HEK293 (cell line): Measurements from ENCODE around the gene ERBB4.

ENCODE experiments used
- CTCF ChIA-PET: fragments of 350-600 bp; formaldehyde crosslinking; extraction: SDS; loops from one replicate; lab custom pipeline; 2021; ENCODE audit warnings: antibody characterized with exemption; lab: Yijun Ruan, JAX
- POLR2A ChIA-PET: fragments of 300-600 bp; formaldehyde crosslinking; extraction: SDS; loops from one replicate; lab custom pipeline; 2020; ENCODE audit warnings: antibody characterized with exemption, inconsistent platforms; lab: Yijun Ruan, JAX
- H3K27ac ChIP-seq: fragments of 200-500 bp; sonication (Bioruptor generic); 2 replicates; pipeline ENCODE4 v1.5.1; 2014; ENCODE audit warnings: low read depth, low read length, control low read depth, inconsistent platforms; ENCODE audit errors: extremely low read depth
- H3K36me3 ChIP-seq, 2 experiments: fragments of 200-500 bp in 1 of 2; sonication (Bioruptor generic) in 1 of 2; 1 replicate in 1 of 2; 2 replicates in 1 of 2; pipeline ENCODE4 v1.5.1; 2014 to 2017; ENCODE audit warnings: inconsistent platforms in 2 of 2, low read length in 2 of 2; ENCODE audit not compliant: control insufficient read depth in 2 of 2, insufficient read depth in 1 of 2
- H3K4me1 ChIP-seq: fragments of 200-500 bp; sonication (Bioruptor generic); 2 replicates; pipeline ENCODE4 v1.5.1; 2014; ENCODE audit warnings: mild to moderate bottlenecking, low read length, inconsistent platforms; ENCODE audit not compliant: control insufficient read depth, insufficient read depth
- H3K4me3 ChIP-seq: 2 replicates; pipeline ENCODE4 v1.5.1; 2011; ENCODE audit warnings: low read depth, mild to moderate bottlenecking, control low read depth, low read length, moderate library complexity
- H3K9me3 ChIP-seq: fragments of 200-500 bp; sonication (Bioruptor generic); 2 replicates; pipeline ENCODE4 v1.5.1; 2014; ENCODE audit warnings: low read depth, low read length, inconsistent platforms; ENCODE audit not compliant: control insufficient read depth, insufficient read depth
- BCL11B ChIP-seq: fragments of 450-650 bp; formaldehyde crosslinking; IDR thresholded peaks from 2 replicates; pipeline ENCODE4 v1.5.1; 2016; ENCODE audit warnings: low read depth, missing biosample characterization, missing genetic modification characterization
- GLIS2 ChIP-seq: fragments of 450-650 bp; formaldehyde crosslinking; IDR thresholded peaks from 2 replicates; pipeline ENCODE4 v1.5.1; 2016; ENCODE audit warnings: missing biosample characterization, missing genetic modification characterization
- IKZF3 ChIP-seq: fragments of 450-650 bp; IDR thresholded peaks from 2 replicates; pipeline ENCODE4 v1.5.0; 2018; ENCODE audit warnings: missing biosample characterization, mild to moderate bottlenecking, missing genetic modification characterization, moderate library complexity
- TRIM28 ChIP-seq: IDR thresholded peaks from 2 replicates; pipeline ENCODE4 v1.6.1; 2011; ENCODE audit warnings: low read length, control low read depth, borderline replicate concordance
- ZBTB7A ChIP-seq: fragments of 450-650 bp; formaldehyde crosslinking; IDR thresholded peaks from 2 replicates; pipeline ENCODE4 v1.5.1; 2016; ENCODE audit warnings: low read depth, missing biosample characterization, missing genetic modification characterization
- ZFHX2 ChIP-seq: fragments of 450-650 bp; formaldehyde crosslinking; conservative IDR thresholded peaks from 2 replicates; pipeline ENCODE4 v1.5.1; 2016; ENCODE audit warnings: missing biosample characterization, missing genetic modification characterization
- ZFP3 ChIP-seq: fragments of 450-650 bp; formaldehyde crosslinking; IDR thresholded peaks from 2 replicates; pipeline ENCODE4 v1.5.1; 2016; ENCODE audit warnings: low read depth, missing biosample characterization, missing genetic modification characterization
- ZNF10 ChIP-seq: fragments of 450-650 bp; formaldehyde crosslinking; IDR thresholded peaks from 2 replicates; pipeline ENCODE4 v1.5.1; 2017; ENCODE audit warnings: missing biosample characterization, missing genetic modification characterization
- ZNF114 ChIP-seq: fragments of 450-650 bp; formaldehyde crosslinking; IDR thresholded peaks from 2 replicates; pipeline ENCODE4 v1.5.0; 2017; ENCODE audit warnings: missing biosample characterization, missing genetic modification characterization
- ZNF138 ChIP-seq: fragments of 450-650 bp; formaldehyde crosslinking; IDR thresholded peaks from 2 replicates; pipeline ENCODE4 v1.5.1; 2016; ENCODE audit warnings: missing biosample characterization, missing genetic modification characterization, borderline replicate concordance
- ZNF157 ChIP-seq: fragments of 450-650 bp; formaldehyde crosslinking; IDR thresholded peaks from 2 replicates; pipeline ENCODE4 v1.5.1; 2016; ENCODE audit warnings: missing biosample characterization, missing genetic modification characterization
- ZNF16 ChIP-seq: fragments of 450-650 bp; formaldehyde crosslinking; IDR thresholded peaks from 2 replicates; pipeline ENCODE4 v1.5.1; 2016; ENCODE audit warnings: low read depth, missing biosample characterization, missing genetic modification characterization
- ZNF23 ChIP-seq: fragments of 450-650 bp; formaldehyde crosslinking; IDR thresholded peaks from 2 replicates; pipeline ENCODE4 v1.5.1; 2016; ENCODE audit warnings: missing biosample characterization, missing genetic modification characterization, borderline replicate concordance
- ZNF341 ChIP-seq: fragments of 450-650 bp; formaldehyde crosslinking; IDR thresholded peaks from 2 replicates; pipeline ENCODE4; 2016; ENCODE audit warnings: low read depth, missing biosample characterization, missing genetic modification characterization
- ZNF510 ChIP-seq: fragments of 450-650 bp; formaldehyde crosslinking; IDR thresholded peaks from 2 replicates; pipeline ENCODE4 v1.5.1; 2018; ENCODE audit warnings: mild to moderate bottlenecking, missing genetic modification characterization, missing biosample characterization; ENCODE audit not compliant: insufficient replicate concordance
- ZNF514 ChIP-seq: fragments of 450-650 bp; formaldehyde crosslinking; IDR thresholded peaks from 2 replicates; pipeline ENCODE4 v1.5.1; 2016; ENCODE audit warnings: missing biosample characterization, missing genetic modification characterization
- ZNF629 ChIP-seq: fragments of 450-650 bp; formaldehyde crosslinking; IDR thresholded peaks from 2 replicates; pipeline ENCODE4 v1.5.1; 2017; ENCODE audit warnings: missing biosample characterization, missing genetic modification characterization
- ZSCAN16 ChIP-seq: fragments of 450-650 bp; formaldehyde crosslinking; IDR thresholded peaks from 2 replicates; pipeline ENCODE4 v1.5.1; 2016; ENCODE audit warnings: missing biosample characterization, missing genetic modification characterization
- ZSCAN5A ChIP-seq: fragments of 450-650 bp; formaldehyde crosslinking; IDR thresholded peaks from 2 replicates; pipeline ENCODE4 v1.5.1; 2016; ENCODE audit warnings: missing biosample characterization, missing genetic modification characterization
- TF ChIP-seq, protein P1 (sequence below): fragments of 450-650 bp; formaldehyde crosslinking; IDR thresholded peaks from 2 replicates; pipeline ENCODE4 v1.5.1; 2016; ENCODE audit warnings: missing biosample characterization, missing genetic modification characterization
- TF ChIP-seq, protein P2 (sequence below): fragments of 450-650 bp; formaldehyde crosslinking; IDR thresholded peaks from 2 replicates; pipeline ENCODE4 v1.5.1; 2017; ENCODE audit warnings: missing biosample characterization, missing genetic modification characterization
- TF ChIP-seq, protein P3 (sequence below): fragments of 450-650 bp; formaldehyde crosslinking; IDR thresholded peaks from 2 replicates; pipeline ENCODE4 v1.5.1; 2016; ENCODE audit warnings: missing biosample characterization, missing genetic modification characterization

The ERBB4 gene

GRCh38 chr2:211875488-211875887 lies 663.1 kb downstream of the ERBB4 start:
- no peaks in the 10 kb centered on the region for H3K4me1 ChIP-seq
- TF ChIP-seq, protein P1, sequence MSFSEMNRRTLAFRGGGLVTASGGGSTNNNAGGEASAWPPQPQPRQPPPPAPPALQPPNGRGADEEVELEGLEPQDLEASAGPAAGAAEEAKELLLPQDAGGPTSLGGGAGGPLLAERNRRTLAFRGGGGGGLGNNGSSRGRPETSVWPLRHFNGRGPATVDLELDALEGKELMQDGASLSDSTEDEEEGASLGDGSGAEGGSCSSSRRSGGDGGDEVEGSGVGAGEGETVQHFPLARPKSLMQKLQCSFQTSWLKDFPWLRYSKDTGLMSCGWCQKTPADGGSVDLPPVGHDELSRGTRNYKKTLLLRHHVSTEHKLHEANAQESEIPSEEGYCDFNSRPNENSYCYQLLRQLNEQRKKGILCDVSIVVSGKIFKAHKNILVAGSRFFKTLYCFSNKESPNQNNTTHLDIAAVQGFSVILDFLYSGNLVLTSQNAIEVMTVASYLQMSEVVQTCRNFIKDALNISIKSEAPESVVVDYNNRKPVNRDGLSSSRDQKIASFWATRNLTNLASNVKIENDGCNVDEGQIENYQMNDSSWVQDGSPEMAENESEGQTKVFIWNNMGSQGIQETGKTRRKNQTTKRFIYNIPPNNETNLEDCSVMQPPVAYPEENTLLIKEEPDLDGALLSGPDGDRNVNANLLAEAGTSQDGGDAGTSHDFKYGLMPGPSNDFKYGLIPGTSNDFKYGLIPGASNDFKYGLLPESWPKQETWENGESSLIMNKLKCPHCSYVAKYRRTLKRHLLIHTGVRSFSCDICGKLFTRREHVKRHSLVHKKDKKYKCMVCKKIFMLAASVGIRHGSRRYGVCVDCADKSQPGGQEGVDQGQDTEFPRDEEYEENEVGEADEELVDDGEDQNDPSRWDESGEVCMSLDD = no peak
- TF ChIP-seq, protein P2, sequence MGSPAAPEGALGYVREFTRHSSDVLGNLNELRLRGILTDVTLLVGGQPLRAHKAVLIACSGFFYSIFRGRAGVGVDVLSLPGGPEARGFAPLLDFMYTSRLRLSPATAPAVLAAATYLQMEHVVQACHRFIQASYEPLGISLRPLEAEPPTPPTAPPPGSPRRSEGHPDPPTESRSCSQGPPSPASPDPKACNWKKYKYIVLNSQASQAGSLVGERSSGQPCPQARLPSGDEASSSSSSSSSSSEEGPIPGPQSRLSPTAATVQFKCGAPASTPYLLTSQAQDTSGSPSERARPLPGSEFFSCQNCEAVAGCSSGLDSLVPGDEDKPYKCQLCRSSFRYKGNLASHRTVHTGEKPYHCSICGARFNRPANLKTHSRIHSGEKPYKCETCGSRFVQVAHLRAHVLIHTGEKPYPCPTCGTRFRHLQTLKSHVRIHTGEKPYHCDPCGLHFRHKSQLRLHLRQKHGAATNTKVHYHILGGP (tag by site-specific recombination) = no peak
- TF ChIP-seq ZNF16 (tag by site-specific recombination) (no peak), ZNF341 (tag by site-specific recombination) (no peak), ZBTB7A (no peak), GLIS2 (tag by site-specific recombination) (no peak), ZNF10 (tag by site-specific recombination) (no peak), ZNF138 (tag by site-specific recombination) (no peak), ZSCAN16 (no peak), ZNF23 (no peak), IKZF3 (tag by site-specific recombination) (no peak), TRIM28 (no peak), ZNF157 (tag by site-specific recombination) (no peak), ZFHX2 (tag by site-specific recombination) (no peak), ZFP3 (tag by site-specific recombination) (no peak), ZNF114 (tag by site-specific recombination) (no peak)
- TF ChIP-seq, protein P3, sequence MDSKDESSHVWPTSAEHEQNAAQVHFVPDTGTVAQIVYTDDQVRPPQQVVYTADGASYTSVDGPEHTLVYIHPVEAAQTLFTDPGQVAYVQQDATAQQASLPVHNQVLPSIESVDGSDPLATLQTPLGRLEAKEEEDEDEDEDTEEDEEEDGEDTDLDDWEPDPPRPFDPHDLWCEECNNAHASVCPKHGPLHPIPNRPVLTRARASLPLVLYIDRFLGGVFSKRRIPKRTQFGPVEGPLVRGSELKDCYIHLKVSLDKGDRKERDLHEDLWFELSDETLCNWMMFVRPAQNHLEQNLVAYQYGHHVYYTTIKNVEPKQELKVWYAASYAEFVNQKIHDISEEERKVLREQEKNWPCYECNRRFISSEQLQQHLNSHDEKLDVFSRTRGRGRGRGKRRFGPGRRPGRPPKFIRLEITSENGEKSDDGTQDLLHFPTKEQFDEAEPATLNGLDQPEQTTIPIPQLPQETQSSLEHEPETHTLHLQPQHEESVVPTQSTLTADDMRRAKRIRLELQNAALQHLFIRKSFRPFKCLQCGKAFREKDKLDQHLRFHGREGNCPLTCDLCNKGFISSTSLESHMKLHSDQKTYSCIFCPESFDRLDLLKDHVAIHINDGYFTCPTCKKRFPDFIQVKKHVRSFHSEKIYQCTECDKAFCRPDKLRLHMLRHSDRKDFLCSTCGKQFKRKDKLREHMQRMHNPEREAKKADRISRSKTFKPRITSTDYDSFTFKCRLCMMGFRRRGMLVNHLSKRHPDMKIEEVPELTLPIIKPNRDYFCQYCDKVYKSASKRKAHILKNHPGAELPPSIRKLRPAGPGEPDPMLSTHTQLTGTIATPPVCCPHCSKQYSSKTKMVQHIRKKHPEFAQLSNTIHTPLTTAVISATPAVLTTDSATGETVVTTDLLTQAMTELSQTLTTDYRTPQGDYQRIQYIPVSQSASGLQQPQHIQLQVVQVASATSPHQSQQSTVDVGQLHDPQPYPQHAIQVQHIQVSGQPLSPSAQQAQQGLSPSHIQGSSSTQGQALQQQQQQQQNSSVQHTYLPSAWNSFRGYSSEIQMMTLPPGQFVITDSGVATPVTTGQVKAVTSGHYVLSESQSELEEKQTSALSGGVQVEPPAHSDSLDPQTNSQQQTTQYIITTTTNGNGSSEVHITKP = no peak
- TF ChIP-seq, all 188 proteins: peak for 0
- POLR2A ChIA-PET = no interaction called here
- no peak overlapping the region for H3K4me3 ChIP-seq
- H3K36me3 ChIP-seq = no peaks in the 10 kb centered on the region
- no peak overlapping the region for H3K27ac ChIP-seq
- no peaks in the 10 kb centered on the region for H3K9me3 ChIP-seq
- CTCF ChIA-PET = no interaction called here

GRCh38 chr2:211868996-211869533 lies 669.5 kb downstream of the ERBB4 start:
- no peak overlapping the region for H3K27ac ChIP-seq
- H3K4me3 ChIP-seq = no peak overlapping the region
- POLR2A ChIA-PET = no interaction called here
- H3K4me1 ChIP-seq = no peaks in the 10 kb centered on the region
- H3K9me3 ChIP-seq = no peaks in the 10 kb centered on the region
- CTCF ChIA-PET = no interaction called here
- H3K36me3 ChIP-seq = no peaks in the 10 kb centered on the region
- TF ChIP-seq ZNF629 (tag by site-specific recombination) (no peak), ZSCAN5A (tag by site-specific recombination) (no peak), BCL11B (tag by site-specific recombination) (no peak), ZNF514 (tag by site-specific recombination) (no peak), ZNF510 (tag by site-specific recombination) (no peak)
- TF ChIP-seq, protein P1 = no peak
- TF ChIP-seq, protein P2 (tag by site-specific recombination) = no peak
